NT2/D1 (cell line): ENCODE measurements around the gene FOSB.

Source experiments
- SUZ12 ChIP-seq: IDR thresholded peaks from 2 replicates; pipeline ENCODE4 v1.6.1; 2011; ENCODE audit not compliant: insufficient read length, insufficient read depth; ENCODE audit errors: extremely low read depth
- YY1 ChIP-seq: IDR thresholded peaks from 2 replicates; pipeline ENCODE4 v1.6.1; 2011; ENCODE audit not compliant: insufficient read length, insufficient read depth

DNA sequence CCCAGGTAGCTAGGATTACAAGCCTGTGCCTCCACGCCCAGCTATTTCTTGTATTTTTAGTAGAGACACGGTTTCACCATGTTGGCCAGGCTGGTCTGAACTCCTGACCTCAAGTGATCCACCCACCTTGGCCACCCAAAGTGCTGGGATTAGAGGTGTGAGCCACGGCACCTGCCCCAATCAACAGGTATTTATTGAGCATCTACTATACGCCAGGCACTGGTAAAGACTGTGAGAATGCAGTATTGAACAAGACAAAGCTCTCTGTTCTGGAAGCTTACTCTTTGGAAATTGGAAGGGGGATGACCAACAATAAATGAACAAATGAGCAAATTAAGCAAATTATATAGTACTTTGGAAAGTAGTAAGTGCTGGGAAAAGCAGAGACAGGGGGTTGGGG is 22.7 kb upstream of the FOSB start:
- no peak for TF ChIP-seq SUZ12
- no peak for TF ChIP-seq YY1
